Measurements from ENCODE around the gene PSRC1.

DNA sequence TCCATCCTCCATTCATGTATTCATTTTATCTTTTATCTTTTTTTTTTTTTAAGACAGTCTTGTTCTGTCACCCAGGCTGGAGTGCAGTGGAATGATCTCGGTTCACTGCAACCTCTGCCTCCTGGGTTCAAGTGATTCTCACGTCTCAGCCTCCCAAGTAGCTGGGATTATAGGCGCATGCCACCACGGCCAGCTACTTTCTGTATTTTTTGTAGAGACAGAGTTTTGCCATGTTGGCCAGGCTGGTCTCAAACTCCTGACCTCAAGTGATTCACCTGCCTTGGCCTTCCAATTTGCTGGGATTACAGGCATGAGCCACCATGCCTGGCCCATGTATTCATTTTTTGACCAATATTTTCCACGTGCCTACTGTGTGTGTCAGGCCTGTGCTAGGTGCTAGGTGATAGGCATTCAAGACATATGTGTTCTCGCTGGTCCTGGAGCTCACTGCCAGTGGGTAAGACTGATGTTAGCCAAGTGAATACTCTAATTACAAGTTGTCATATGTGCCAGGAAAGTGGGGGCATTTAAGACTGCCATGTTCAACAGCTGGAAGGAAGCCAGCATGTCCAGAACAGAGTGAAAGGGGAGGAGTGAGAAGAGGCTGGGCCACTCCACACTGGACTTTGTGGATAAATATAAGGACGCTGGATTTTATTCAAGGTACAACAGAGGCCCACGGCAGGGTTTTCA is 38.9 kb downstream of the PSRC1 start:
- TF ChIP-seq, protein P1, sequence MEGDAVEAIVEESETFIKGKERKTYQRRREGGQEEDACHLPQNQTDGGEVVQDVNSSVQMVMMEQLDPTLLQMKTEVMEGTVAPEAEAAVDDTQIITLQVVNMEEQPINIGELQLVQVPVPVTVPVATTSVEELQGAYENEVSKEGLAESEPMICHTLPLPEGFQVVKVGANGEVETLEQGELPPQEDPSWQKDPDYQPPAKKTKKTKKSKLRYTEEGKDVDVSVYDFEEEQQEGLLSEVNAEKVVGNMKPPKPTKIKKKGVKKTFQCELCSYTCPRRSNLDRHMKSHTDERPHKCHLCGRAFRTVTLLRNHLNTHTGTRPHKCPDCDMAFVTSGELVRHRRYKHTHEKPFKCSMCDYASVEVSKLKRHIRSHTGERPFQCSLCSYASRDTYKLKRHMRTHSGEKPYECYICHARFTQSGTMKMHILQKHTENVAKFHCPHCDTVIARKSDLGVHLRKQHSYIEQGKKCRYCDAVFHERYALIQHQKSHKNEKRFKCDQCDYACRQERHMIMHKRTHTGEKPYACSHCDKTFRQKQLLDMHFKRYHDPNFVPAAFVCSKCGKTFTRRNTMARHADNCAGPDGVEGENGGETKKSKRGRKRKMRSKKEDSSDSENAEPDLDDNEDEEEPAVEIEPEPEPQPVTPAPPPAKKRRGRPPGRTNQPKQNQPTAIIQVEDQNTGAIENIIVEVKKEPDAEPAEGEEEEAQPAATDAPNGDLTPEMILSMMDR (IDR thresholded peaks at IDR 0.05), result no peak
- no peak for TF ChIP-seq POLR2A (IDR thresholded peaks at IDR 0.05)
- TF ChIP-seq EP300 (IDR thresholded peaks at IDR 0.05), result no peak
